Neural progenitor cell (in vitro differentiated cells): ENCODE results near the gene PTPRH. TPM values are rescaled to one million over a fixed set of nuclear protein-coding genes. Genes with fewer than 3 reads are reported as not detected.

Source experiments
- DNase-seq: peaks from one replicate; pipeline ENCODE4 v3.0.0-alpha.2; 2016; ENCODE audit warnings: low spot score
- H2AFZ ChIP-seq: fragments of 200-600 bp; sonication (generic); replicated peaks from 2 replicates; pipeline ENCODE4 v1.6.1; 2016; ENCODE audit warnings: antibody characterized with exemption
- H3F3A ChIP-seq: fragments of 200-600 bp; sonication (generic); 2 replicates; pipeline ENCODE4 v1.6.1; 2016; ENCODE audit warnings: antibody characterized with exemption, low read depth
- H3K27ac ChIP-seq: fragments of 200-600 bp; sonication (generic); 2 replicates; pipeline ENCODE4 v1.5.1; 2016; ENCODE audit warnings: mild to moderate bottlenecking
- H3K27me3 ChIP-seq: fragments of 200-600 bp; sonication (generic); 2 replicates; pipeline ENCODE4 v1.6.1; 2016; ENCODE audit warnings: mild to moderate bottlenecking, moderate library complexity
- H3K36me3 ChIP-seq: fragments of 200-600 bp; sonication (generic); 2 replicates; pipeline ENCODE4 v1.5.1; 2016
- H3K4me1 ChIP-seq: fragments of 200-600 bp; sonication (generic); 2 replicates; pipeline ENCODE4 v1.6.1; 2016; ENCODE audit warnings: mixed run types
- H3K4me2 ChIP-seq: fragments of 200-600 bp; sonication (generic); 2 replicates; pipeline ENCODE4 v1.6.1; 2016
- H3K4me3 ChIP-seq: fragments of 200-600 bp; sonication (generic); 2 replicates; pipeline ENCODE4 v1.5.1; 2016
- H3K79me2 ChIP-seq: fragments of 200-600 bp; sonication (generic); 2 replicates; pipeline ENCODE4 v1.6.1; 2016; ENCODE audit warnings: low read depth
- H3K9ac ChIP-seq: fragments of 200-600 bp; sonication (generic); 2 replicates; pipeline ENCODE4 v1.6.1; 2016
- H3K9me3 ChIP-seq: fragments of 200-600 bp; sonication (generic); 2 replicates; pipeline ENCODE4 v1.5.1; 2016; ENCODE audit warnings: low read depth
- H4K20me1 ChIP-seq: fragments of 200-600 bp; sonication (generic); 2 replicates; pipeline ENCODE4 v1.6.1; 2016; ENCODE audit warnings: low read depth
- H3K27ac Mint-ChIP-seq: 3 replicates; pipeline ENCODE4 v1.8.0; 2021; ENCODE audit warnings: mixed read lengths
- H3K27me3 Mint-ChIP-seq: 2 replicates; pipeline ENCODE4 v1.8.0; 2022; ENCODE audit warnings: low read depth, mild to moderate bottlenecking, inconsistent platforms, moderate library complexity, mixed read lengths; ENCODE audit not compliant: insufficient read depth
- H3K36me3 Mint-ChIP-seq: 3 replicates; pipeline ENCODE4 v1.8.0; 2021; ENCODE audit warnings: mixed read lengths
- H3K4me1 Mint-ChIP-seq: 3 replicates; pipeline ENCODE4 v1.8.0; 2021; ENCODE audit warnings: mixed read lengths
- H3K4me3 Mint-ChIP-seq: 3 replicates; pipeline ENCODE4 v1.8.0; 2021; ENCODE audit warnings: mild to moderate bottlenecking, moderate library complexity, mixed read lengths
- H3K9me3 Mint-ChIP-seq: 3 replicates; pipeline ENCODE4 v1.8.0; 2020; ENCODE audit warnings: mixed read lengths
- CTCF ChIP-seq: fragments of 200-600 bp; sonication (generic); IDR thresholded peaks from 2 replicates; pipeline ENCODE4 v1.5.1; 2017; ENCODE audit warnings: antibody characterized with exemption, mild to moderate bottlenecking
- EZH2 ChIP-seq: fragments of 200-600 bp; sonication (generic); IDR thresholded peaks from 2 replicates; pipeline ENCODE4 v1.6.1; 2017; ENCODE audit warnings: antibody characterized with exemption, mild to moderate bottlenecking, moderate library complexity
- EZH2phosphoT487 ChIP-seq: fragments of 200-600 bp; sonication (generic); IDR thresholded peaks from 2 replicates; pipeline ENCODE4 v1.6.1; 2017; ENCODE audit warnings: antibody characterized with exemption
- total RNA-seq: library from RNA; depleted of rRNA; stranded (reverse); fragments of >200 nt; gene quantifications from 2 replicates; pipeline ENCODE4 v1.2.3, GENCODE V29; 2015; ENCODE audit warnings: low replicate concordance

The PTPRH gene
- total RNA-seq, 1 donor from 2014 or later, result not detected

- H3K36me3 ChIP-seq, result no peaks in the 10 kb centered on the region
Observed at GRCh38 chr19:55228015-55228391, 18.7 kb upstream of the PTPRH start.

GRCh38 chr19:55227241-55228014 lies 18.1 kb upstream of the PTPRH start:
- H3K4me1 Mint-ChIP-seq, result peaks cover 5% of the 10 kb centered on the region
- Histone ChIP-seq H3K9me3 (no peaks in the 10 kb centered on the region), H3K27me3 (no peaks in the 10 kb centered on the region), H3K9ac (no peak overlapping the region), H4K20me1 (peaks cover 9% of the 10 kb centered on the region), H3K4me1 (no peaks in the 10 kb centered on the region), H2AFZ (no peak overlapping the region), H3K4me3 (no peak overlapping the region), H3F3A (no peaks in the 10 kb centered on the region), H3K4me2 (no peak overlapping the region), H3K27ac (no peak overlapping the region), H3K36me3 (no peaks in the 10 kb centered on the region), H3K79me2 (no peaks in the 10 kb centered on the region)
- no peak for TF ChIP-seq EZH2
- TF ChIP-seq CTCF, result no peak
- TF ChIP-seq EZH2phosphoT487, result no peak
- no peak overlapping the region for H3K4me3 Mint-ChIP-seq
- H3K9me3 Mint-ChIP-seq, result no peaks in the 10 kb centered on the region
- H3K27me3 Mint-ChIP-seq, result no peaks in the 10 kb centered on the region
- H3K36me3 Mint-ChIP-seq, result peaks cover 4% of the 10 kb centered on the region
- no peak for DNase-seq
- H3K27ac Mint-ChIP-seq, result no peak overlapping the region

More at GRCh38 chr19:55228015-55228391, 18.7 kb upstream of the PTPRH start:
- Histone ChIP-seq H3K27me3 (no peaks in the 10 kb centered on the region), H3K4me3 (no peak overlapping the region), H3K9me3 (no peaks in the 10 kb centered on the region), H2AFZ (no peak overlapping the region), H3K9ac (no peak overlapping the region), H3K4me1 (no peaks in the 10 kb centered on the region), H4K20me1 (peaks cover 12% of the 10 kb centered on the region), H3K27ac (no peak overlapping the region), H3F3A (no peaks in the 10 kb centered on the region), H3K4me2 (no peak overlapping the region), H3K79me2 (no peaks in the 10 kb centered on the region)
- H3K27me3 Mint-ChIP-seq, result no peaks in the 10 kb centered on the region
- peaks cover 5% of the 10 kb centered on the region for H3K4me1 Mint-ChIP-seq
- H3K4me3 Mint-ChIP-seq, result no peak overlapping the region
- H3K27ac Mint-ChIP-seq, result no peak overlapping the region
- TF ChIP-seq EZH2phosphoT487 (no peak), CTCF (no peak), EZH2 (no peak)
- no peaks in the 10 kb centered on the region for H3K9me3 Mint-ChIP-seq
- DNase-seq, result no peak
- H3K36me3 Mint-ChIP-seq, result peaks cover 4% of the 10 kb centered on the region

GRCh38 chr19:55226788-55227187 lies 17.5 kb upstream of the PTPRH start:
- peaks cover 4% of the 10 kb centered on the region for H3K36me3 Mint-ChIP-seq
- no peak overlapping the region for H3K4me2 ChIP-seq
- no peaks in the 10 kb centered on the region for H3K27me3 ChIP-seq
- no peaks in the 10 kb centered on the region for H3K27me3 Mint-ChIP-seq
- no peaks in the 10 kb centered on the region for H3K4me1 ChIP-seq
- H3K9me3 Mint-ChIP-seq, result no peaks in the 10 kb centered on the region
- no peaks in the 10 kb centered on the region for H3K9me3 ChIP-seq
- no peaks in the 10 kb centered on the region for H3K36me3 ChIP-seq
- no peak overlapping the region for H3K4me3 ChIP-seq
- H3K9ac ChIP-seq, result no peak overlapping the region
- no peaks in the 10 kb centered on the region for H3F3A ChIP-seq
- H3K27ac ChIP-seq, result no peak overlapping the region
- DNase-seq, result no peak
- H3K27ac Mint-ChIP-seq, result no peak overlapping the region
- no peak overlapping the region for H2AFZ ChIP-seq
- H4K20me1 ChIP-seq, result peaks cover 7% of the 10 kb centered on the region
- H3K4me3 Mint-ChIP-seq, result no peak overlapping the region
- H3K79me2 ChIP-seq, result no peaks in the 10 kb centered on the region
- H3K4me1 Mint-ChIP-seq, result peaks cover 5% of the 10 kb centered on the region
- TF ChIP-seq CTCF (no peak), EZH2 (no peak), EZH2phosphoT487 (no peak)
